Hypothalamus (tissue), 51 donors: ENCODE measurements around the gene HJV.

Experiments used
- DNase-seq, 51 donors: peaks; one replicate each; lab custom pipeline; 2025; lab: John Stamatoyannopoulos, UW

HJV gene

DNA sequence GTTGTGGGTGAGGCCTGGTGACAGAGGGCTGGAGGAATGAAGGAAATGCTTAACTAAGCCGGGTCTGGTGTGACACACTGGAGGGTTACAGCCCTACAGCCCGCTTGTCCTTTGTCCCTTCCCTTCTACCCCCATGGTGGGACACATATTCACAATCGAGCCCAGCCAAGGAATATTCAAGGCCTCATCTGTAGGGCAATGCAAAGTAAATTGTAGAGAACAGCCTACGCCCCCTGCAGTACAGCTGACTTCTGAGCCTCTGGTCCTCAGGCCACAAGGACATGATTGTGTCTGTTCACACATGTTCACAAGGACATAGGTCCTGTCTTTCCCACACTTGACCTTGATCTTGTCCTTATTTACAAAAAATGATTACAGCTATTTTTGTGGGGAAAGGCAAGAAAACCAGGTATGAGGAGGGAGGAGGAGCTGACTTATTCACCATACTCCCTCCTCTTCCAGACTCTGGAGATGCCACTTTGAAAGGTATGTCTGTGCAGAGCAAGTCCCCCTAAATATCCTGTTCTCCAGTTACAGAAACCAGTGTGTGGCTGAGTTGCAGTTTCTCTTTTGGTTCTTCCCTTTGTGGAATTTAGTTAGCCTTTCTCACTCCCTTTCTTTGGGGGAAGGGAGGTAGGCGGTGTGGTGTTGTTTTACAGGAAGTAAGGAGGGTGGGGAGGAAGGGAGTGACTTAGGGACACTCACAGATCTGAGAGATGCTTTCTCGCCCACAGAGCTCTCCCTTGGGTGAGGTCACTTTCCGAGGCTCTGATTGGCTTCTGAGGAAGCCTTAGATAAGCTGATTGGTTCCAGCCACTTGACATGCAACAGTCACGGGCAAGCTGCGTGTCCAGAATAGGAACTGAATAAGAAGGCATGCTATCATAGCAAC, 42.4 kb downstream of the HJV start:
- DNase-seq = peak in 50 of 51 donors; percentile 21 to 94 (median 82)

DNA sequence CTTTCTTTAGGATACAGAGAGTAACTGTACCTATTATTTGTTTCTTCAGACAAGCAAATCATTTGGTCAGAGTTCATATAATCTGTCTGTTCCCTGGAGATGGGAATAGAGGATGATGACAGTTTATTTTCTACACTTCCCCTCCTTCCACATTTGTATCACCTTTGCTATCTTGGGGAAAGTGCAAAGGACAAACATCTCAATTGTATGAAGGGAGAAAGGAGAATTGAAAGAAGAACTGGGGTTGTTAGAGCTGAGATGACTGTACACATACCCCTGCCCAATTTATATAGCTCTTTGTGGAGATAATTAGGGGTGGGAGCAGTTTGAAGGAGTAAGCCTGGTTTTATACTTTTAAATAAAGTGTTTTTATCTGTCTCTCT, 43.1 kb downstream of the HJV start:
- DNase-seq = no peak

- DNase-seq = peak in 39 of 51 donors; percentile 4 to 90 (median 52)
These were observed 43.8 kb downstream of the HJV start for GRCh38 chr1:145977486-145978470.

DNA sequence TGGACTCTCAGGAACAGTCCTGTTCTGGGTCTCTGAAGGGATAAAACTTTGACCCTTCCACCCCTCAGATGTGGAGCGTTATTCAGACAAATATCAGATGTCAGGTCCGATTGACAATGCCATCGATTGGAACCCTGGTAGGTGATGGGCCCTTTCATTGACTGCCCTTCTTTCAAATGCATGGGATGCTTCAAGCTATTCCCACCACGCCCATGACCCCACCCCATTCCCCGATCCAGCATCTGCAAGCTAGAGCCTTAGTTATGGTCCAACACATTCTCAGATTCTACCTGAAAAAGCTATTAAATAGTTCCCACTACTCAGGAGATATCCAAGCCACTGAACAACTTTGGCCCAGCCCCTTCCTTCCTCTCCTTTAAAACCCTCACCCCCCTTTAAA, 44.5 kb downstream of the HJV start:
- no peak for DNase-seq

- DNase-seq = no peak
These were observed 46.3 kb downstream of the HJV start for GRCh38 chr1:145975216-145975615.

DNA sequence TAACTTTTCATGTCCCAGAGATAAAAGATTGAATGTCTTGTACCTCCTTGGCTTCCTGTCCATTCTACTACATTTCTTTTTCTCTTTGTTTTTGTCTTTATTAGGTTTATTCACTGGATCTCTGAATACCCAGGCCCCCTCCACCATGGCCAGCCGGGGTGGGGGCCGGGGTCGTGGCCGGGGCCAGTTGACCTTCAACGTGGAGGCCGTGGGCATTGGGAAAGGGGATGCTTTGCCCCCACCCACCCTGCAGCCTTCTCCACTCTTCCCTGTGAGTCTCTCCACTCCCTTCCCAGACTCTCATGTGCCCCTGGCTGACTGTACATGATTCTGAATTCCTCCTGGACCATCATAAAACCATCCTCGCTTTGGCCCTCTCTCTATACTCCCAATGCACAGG, 46.8 kb downstream of the HJV start:
- DNase-seq = no peak

DNA sequence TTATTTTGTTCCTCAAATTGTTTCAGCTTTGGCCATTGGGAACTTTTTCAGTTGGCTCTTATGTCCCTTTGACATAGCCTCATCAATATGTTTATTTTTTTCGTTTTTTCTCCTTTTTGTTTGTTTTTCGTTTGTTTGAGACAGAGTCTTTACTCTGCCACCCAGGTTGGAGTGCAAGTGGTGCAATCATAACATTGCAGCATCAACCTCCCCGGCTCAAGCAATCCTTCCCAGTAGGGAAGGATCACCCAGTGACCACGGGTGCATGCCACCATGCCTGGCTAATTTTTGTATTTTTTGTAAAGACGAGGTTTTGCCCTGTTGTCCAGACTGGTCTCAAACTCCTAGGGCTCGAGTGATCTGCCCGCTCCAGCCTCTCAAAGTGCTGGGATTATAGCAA, 49.0 kb downstream of the HJV start:
- DNase-seq = no peak
